GM11168 (cell line): ENCODE measurements around the gene ZDHHC9.

Source experiments
- in situ Hi-C: fragments of 300-500 bp; cut with MboI; formaldehyde crosslinking; loops from one replicate; pipeline ENCODE4 v1.12.0; 2022; ENCODE audit warnings: low sequenced_read_pairs; ENCODE audit not compliant: unreplicated experiment

ZDHHC9 gene

GRCh38 chrX:129823522-129823921 is 20.2 kb downstream of the ZDHHC9 start:
- in situ Hi-C loops = no loop called here

GRCh38 chrX:129823115-129823514 is 20.6 kb downstream of the ZDHHC9 start:
- in situ Hi-C loops = no loop called here

- in situ Hi-C loops = no loop called here
Observed at GRCh38 chrX:129818123-129818522, 25.6 kb downstream of the ZDHHC9 start.

- in situ Hi-C loops = no loop called here
Observed at GRCh38 chrX:129813662-129814368, 29.9 kb downstream of the ZDHHC9 start.

- in situ Hi-C loops = no loop called here
Observed at GRCh38 chrX:129808829-129809796, 34.6 kb downstream of the ZDHHC9 start.

- in situ Hi-C loops = no loop called here
Observed at GRCh38 chrX:129808158-129808828, 35.4 kb downstream of the ZDHHC9 start.

GRCh38 chrX:129804806-129805205 is 38.9 kb downstream of the ZDHHC9 start:
- in situ Hi-C loops = no loop called here

- in situ Hi-C loops = no loop called here
Observed at GRCh38 chrX:129802863-129803262, 40.8 kb downstream of the ZDHHC9 start.

GRCh38 chrX:129800186-129800585 is 43.5 kb downstream of the ZDHHC9 start:
- in situ Hi-C loops = no loop called here

- in situ Hi-C loops = no loop called here
Observed at GRCh38 chrX:129798888-129799287, 44.8 kb downstream of the ZDHHC9 start.

- in situ Hi-C loops = no loop called here
Observed at GRCh38 chrX:129798456-129798855, 45.2 kb downstream of the ZDHHC9 start.

- in situ Hi-C loops = no loop called here
Observed at GRCh38 chrX:129797251-129797906, 46.3 kb downstream of the ZDHHC9 start.

GRCh38 chrX:129795584-129795983 is 48.1 kb downstream of the ZDHHC9 start:
- in situ Hi-C loops = no loop called here

- in situ Hi-C loops = no loop called here
Observed at GRCh38 chrX:129793604-129794191, 50.0 kb downstream of the ZDHHC9 start.

- in situ Hi-C loops = no loop called here
Observed at GRCh38 chrX:129792586-129793291, 50.9 kb downstream of the ZDHHC9 start.

GRCh38 chrX:129791961-129792570 is 51.6 kb downstream of the ZDHHC9 start:
- in situ Hi-C loops = no loop called here

GRCh38 chrX:129791336-129791735 is 52.4 kb downstream of the ZDHHC9 start:
- in situ Hi-C loops = no loop called here

- in situ Hi-C loops = no loop called here
Observed at GRCh38 chrX:129790808-129791207, 52.9 kb downstream of the ZDHHC9 start.

- in situ Hi-C loops = no loop called here
Observed at GRCh38 chrX:129790146-129790545, 53.5 kb downstream of the ZDHHC9 start.
